ENCODE results near the gene GHDC.
"Not testable (repeated sequence)": the region's sequence is repeated elsewhere in the genome, so short reads cannot be mapped to it uniquely, and the experiment has no call there.

The GHDC gene, protein sequence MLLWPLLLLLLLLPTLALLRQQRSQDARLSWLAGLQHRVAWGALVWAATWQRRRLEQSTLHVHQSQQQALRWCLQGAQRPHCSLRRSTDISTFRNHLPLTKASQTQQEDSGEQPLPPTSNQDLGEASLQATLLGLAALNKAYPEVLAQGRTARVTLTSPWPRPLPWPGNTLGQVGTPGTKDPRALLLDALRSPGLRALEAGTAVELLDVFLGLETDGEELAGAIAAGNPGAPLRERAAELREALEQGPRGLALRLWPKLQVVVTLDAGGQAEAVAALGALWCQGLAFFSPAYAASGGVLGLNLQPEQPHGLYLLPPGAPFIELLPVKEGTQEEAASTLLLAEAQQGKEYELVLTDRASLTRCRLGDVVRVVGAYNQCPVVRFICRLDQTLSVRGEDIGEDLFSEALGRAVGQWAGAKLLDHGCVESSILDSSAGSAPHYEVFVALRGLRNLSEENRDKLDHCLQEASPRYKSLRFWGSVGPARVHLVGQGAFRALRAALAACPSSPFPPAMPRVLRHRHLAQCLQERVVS

DNA sequence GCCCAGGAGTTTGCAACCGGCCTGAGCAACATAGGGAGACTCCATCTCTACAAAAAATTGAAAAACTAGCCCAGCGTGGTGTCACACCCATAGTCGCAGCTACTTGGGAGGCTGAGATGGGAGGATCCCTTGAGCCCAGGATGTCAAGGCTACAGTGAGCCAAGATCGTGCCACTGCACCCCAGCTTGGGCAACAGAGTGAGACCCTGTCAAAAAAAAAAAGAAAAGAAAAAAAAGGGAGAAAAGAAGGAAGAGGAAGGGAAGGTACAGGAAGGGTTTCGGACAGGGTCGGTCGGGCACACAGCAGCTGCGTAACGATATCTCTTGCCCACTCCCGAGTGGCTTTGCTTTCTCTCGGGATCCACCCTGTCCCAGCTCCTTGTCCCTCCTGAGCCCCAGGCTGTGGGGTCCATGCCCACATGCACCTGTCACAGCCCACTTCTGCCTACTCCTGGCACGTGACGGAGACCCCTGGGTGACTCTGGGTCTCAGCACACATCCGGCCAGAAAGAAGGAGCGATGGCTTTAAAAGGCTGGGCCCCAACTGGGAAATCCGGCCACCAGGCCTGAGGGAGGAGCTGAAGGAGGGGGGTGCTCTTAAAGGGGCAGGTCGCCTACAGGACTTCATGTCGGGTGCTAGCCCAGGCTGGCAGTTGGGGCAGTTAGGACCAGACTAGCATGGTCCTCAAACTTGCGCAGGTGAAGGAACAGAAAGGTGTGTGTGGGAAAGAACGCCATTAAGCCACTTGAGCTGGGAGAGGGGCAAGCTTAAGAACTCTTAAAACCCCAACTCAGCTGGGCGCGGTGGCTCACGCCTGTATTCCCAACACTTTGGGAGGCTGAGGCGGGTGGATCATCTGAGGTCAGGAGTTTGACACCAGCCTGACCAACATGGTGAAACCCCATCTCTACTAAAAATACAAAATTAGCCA lies at the start of gene GHDC:
GHDC (minus strand) TSS at position 526 of the 931 bp plus-strand sequence. CDS start 913 bp downstream, outside the sequence.
- Histone ChIP-seq H3K36me3 (ENCODE audit: control insufficient read depth in 1 of 2, insufficient read depth in 2 of 2, low read length in 2 of 2) (no peaks in the 10 kb centered on the region), H3K4me1 (ENCODE audit: control insufficient read depth in 1 of 2, insufficient read depth in 2 of 2, low read length in 2 of 2) (peaks cover 6 to 18% of the 10 kb centered on the region in 2 donors), H3K9ac (ENCODE audit: low read depth in 1 of 2, low read length in 2 of 2) (peak within 1 kb of the TSS; percentile 81 to 99), H3K9me3 (ENCODE audit: control insufficient read depth in 1 of 2, low read length in 2 of 2) (no peaks in the 10 kb centered on the region), H3K27me3 (ENCODE audit: control insufficient read depth in 1 of 2, insufficient read depth in 2 of 2, low read length in 2 of 2) (no peaks in the 10 kb centered on the region), H3K27ac (ENCODE audit: low read depth, low read length) (peak within 1 kb of the TSS; percentile 53), H3K4me3 (ENCODE audit: low read depth in 1 of 2, low read length in 2 of 2) (peak within 1 kb of the TSS; percentile 96 to 100)

DNA sequence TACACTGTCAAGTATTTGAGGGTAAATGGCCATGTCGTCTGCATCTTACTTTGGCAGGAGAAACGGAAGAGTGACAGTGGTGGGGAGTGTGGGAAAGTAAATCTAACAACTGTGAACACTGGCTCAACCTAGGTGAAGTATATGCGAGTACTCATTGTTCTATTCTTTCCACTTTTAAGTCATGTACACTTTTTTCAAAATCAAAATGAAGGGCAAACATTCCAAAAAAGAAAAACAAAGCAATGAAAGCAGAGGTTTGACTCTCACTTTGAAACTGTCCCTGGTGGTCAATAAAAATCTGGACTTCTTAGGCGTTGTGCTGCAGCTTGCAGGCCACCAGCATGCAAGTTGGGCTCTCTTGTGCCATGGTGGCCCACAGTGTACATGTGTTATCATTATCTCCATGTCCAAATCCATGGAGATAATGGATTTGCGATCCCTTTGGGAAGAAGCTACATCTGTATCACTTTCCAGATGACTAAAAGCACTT lies 49.2 kb upstream of the GHDC start:
- Histone ChIP-seq H3K4me3 (ENCODE audit: low read depth in 1 of 2, low read length in 2 of 2) (no peak overlapping the region), H3K27me3 (ENCODE audit: control insufficient read depth in 1 of 2, insufficient read depth in 2 of 2, low read length in 2 of 2) (no peaks in the 10 kb centered on the region), H3K27ac (ENCODE audit: low read depth, low read length) (no peak overlapping the region), H3K9ac (ENCODE audit: low read depth in 1 of 2, low read length in 2 of 2) (no peak overlapping the region), H3K9me3 (ENCODE audit: control insufficient read depth in 1 of 2, low read length in 2 of 2) (no peaks in the 10 kb centered on the region), H3K36me3 (ENCODE audit: control insufficient read depth in 1 of 2, insufficient read depth in 2 of 2, low read length in 2 of 2) (no peaks in the 10 kb centered on the region), H3K4me1 (ENCODE audit: control insufficient read depth in 1 of 2, insufficient read depth in 2 of 2, low read length in 2 of 2) (peaks cover 0 to 10% of the 10 kb centered on the region in 2 donors)

DNA sequence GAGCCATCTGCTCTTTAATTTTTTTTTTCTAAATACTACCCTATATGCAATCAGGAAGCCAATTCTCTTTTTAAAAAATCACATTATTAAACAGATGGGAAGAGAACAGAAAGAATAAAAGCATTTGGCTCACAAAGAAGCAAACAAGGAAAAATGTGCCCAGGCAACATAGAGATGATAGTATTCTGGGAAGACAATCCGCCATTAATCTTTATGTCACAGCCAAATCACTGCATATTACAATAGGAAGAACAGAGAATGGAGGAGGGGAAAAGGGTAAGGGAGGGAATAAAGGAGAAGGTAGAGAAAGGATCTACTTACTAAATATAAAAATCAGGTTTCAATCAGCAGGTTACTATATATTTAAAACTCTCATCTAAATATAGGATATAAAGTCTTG lies 47.6 kb upstream of the GHDC start:
- Histone ChIP-seq H3K4me1 (ENCODE audit: control insufficient read depth in 1 of 2, insufficient read depth in 2 of 2, low read length in 2 of 2) (no peaks in the 10 kb centered on the region), H3K27me3 (ENCODE audit: control insufficient read depth in 1 of 2, insufficient read depth in 2 of 2, low read length in 2 of 2) (no peaks in the 10 kb centered on the region), H3K9ac (ENCODE audit: low read depth in 1 of 2, low read length in 2 of 2) (no peak overlapping the region), H3K4me3 (ENCODE audit: low read depth in 1 of 2, low read length in 2 of 2) (no peak overlapping the region), H3K9me3 (ENCODE audit: control insufficient read depth in 1 of 2, low read length in 2 of 2) (no peaks in the 10 kb centered on the region), H3K36me3 (ENCODE audit: control insufficient read depth in 1 of 2, insufficient read depth in 2 of 2, low read length in 2 of 2) (no peaks in the 10 kb centered on the region), H3K27ac (ENCODE audit: low read depth, low read length) (no peak overlapping the region)

DNA sequence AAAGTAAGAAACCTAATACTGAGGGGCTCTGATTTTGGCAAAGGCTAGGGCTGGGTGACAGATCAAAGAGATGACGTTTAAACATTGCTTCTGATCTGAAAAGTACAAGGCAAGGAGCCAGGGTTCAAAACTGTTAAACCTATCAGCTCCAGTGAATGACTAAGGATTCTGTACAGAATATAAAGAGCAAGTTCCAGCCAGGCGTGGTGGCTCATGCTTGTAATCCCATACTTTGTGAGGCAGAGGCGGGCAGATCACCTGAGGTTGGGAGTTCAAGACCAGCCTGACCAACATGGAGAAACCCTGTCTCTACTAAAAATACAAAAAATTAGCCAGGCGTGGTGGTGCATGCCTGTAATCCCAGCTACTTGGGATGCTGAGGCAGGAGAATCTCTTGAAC lies 46.6 kb upstream of the GHDC start:
- H3K4me1 ChIP-seq (ENCODE audit: control insufficient read depth in 1 of 2, insufficient read depth in 2 of 2, low read length in 2 of 2); H3K9me3 ChIP-seq (ENCODE audit: control insufficient read depth in 1 of 2, low read length in 2 of 2); H3K27me3 ChIP-seq (ENCODE audit: control insufficient read depth in 1 of 2, insufficient read depth in 2 of 2, low read length in 2 of 2); H3K4me3 ChIP-seq (ENCODE audit: low read depth in 1 of 2, low read length in 2 of 2); H3K27ac ChIP-seq (ENCODE audit: low read depth, low read length); H3K9ac ChIP-seq (ENCODE audit: low read depth in 1 of 2, low read length in 2 of 2); H3K36me3 ChIP-seq (ENCODE audit: control insufficient read depth in 1 of 2, insufficient read depth in 2 of 2, low read length in 2 of 2): not testable (repeated sequence)

DNA sequence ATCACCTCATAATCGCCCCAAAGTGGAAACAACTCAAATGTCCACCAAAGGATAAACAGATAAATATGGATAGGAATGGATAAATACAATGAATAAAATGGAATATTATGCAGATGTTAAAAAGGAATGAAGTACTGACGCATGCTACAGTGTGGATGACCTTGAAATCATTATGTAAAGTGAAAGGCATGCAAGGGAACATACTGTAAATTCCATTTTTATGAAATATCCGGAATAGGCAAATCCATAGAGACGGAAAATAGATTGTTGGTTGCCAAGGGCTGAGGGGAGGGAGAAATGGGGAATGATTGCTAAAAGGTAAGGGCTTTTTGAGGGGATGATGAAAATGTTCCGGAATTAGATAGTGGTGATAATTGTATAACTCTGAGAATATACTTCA lies 45.9 kb upstream of the GHDC start:
- H3K36me3 ChIP-seq (ENCODE audit: control insufficient read depth in 1 of 2, insufficient read depth in 2 of 2, low read length in 2 of 2), result no peaks in the 10 kb centered on the region
- no peak overlapping the region for H3K9ac ChIP-seq (ENCODE audit: low read depth in 1 of 2, low read length in 2 of 2)
- no peak overlapping the region for H3K4me3 ChIP-seq (ENCODE audit: low read depth in 1 of 2, low read length in 2 of 2)
- no peaks in the 10 kb centered on the region for H3K4me1 ChIP-seq (ENCODE audit: control insufficient read depth in 1 of 2, insufficient read depth in 2 of 2, low read length in 2 of 2)
- no peaks in the 10 kb centered on the region for H3K9me3 ChIP-seq (ENCODE audit: control insufficient read depth in 1 of 2, low read length in 2 of 2)
- no peak overlapping the region for H3K27ac ChIP-seq (ENCODE audit: low read depth, low read length)
- no peaks in the 10 kb centered on the region for H3K27me3 ChIP-seq (ENCODE audit: control insufficient read depth in 1 of 2, insufficient read depth in 2 of 2, low read length in 2 of 2)

DNA sequence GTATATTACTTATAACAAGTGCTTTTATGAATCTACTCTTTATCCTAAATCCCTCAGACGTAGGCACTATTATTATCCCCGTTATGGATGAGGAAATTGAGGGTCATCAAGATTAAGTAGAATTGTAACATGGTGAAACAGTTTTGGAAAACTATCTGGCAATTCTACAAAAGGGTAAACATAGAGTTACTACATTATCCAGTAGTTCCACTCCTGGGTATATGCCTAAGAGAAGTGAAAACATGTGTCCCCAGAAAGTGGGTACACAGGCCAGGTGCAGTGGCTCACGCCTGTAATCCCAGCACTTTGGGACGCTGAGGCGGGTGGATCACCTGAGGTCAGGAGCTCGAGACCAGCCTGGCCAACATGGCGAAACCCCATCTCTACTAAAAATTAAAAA lies 45.3 kb upstream of the GHDC start:
- H3K9ac ChIP-seq (ENCODE audit: low read depth in 1 of 2, low read length in 2 of 2); H3K36me3 ChIP-seq (ENCODE audit: control insufficient read depth in 1 of 2, insufficient read depth in 2 of 2, low read length in 2 of 2); H3K4me1 ChIP-seq (ENCODE audit: control insufficient read depth in 1 of 2, insufficient read depth in 2 of 2, low read length in 2 of 2); H3K9me3 ChIP-seq (ENCODE audit: control insufficient read depth in 1 of 2, low read length in 2 of 2); H3K4me3 ChIP-seq (ENCODE audit: low read depth in 1 of 2, low read length in 2 of 2); H3K27me3 ChIP-seq (ENCODE audit: control insufficient read depth in 1 of 2, insufficient read depth in 2 of 2, low read length in 2 of 2); H3K27ac ChIP-seq (ENCODE audit: low read depth, low read length): not testable (repeated sequence)

DNA sequence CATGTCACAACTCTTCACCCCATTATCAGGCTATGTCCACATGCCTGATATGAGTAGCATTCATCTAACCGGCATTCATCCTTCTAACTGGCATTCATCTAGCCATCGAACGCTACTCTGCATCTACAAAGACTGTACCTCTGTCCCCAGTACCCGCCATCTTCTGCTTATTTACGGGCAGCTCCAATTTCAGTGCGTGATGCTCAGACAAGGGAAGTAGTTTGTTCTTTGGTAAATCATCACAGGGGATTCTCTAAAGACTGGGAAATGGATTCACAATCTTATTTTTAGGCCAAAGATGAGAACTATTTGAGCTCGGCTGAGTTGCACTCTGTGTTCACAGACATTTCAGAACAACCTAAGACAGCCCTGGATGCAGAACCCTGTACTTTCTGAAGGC lies 42.5 kb upstream of the GHDC start:
- Histone ChIP-seq H3K27me3 (ENCODE audit: control insufficient read depth in 1 of 2, insufficient read depth in 2 of 2, low read length in 2 of 2) (no peaks in the 10 kb centered on the region), H3K9ac (ENCODE audit: low read depth in 1 of 2, low read length in 2 of 2) (no peak overlapping the region), H3K4me1 (ENCODE audit: control insufficient read depth in 1 of 2, insufficient read depth in 2 of 2, low read length in 2 of 2) (peaks cover 0 to 3% of the 10 kb centered on the region in 2 donors), H3K27ac (ENCODE audit: low read depth, low read length) (no peak overlapping the region), H3K4me3 (ENCODE audit: low read depth in 1 of 2, low read length in 2 of 2) (no peak overlapping the region), H3K9me3 (ENCODE audit: control insufficient read depth in 1 of 2, low read length in 2 of 2) (no peaks in the 10 kb centered on the region), H3K36me3 (ENCODE audit: control insufficient read depth in 1 of 2, insufficient read depth in 2 of 2, low read length in 2 of 2) (no peaks in the 10 kb centered on the region)

DNA sequence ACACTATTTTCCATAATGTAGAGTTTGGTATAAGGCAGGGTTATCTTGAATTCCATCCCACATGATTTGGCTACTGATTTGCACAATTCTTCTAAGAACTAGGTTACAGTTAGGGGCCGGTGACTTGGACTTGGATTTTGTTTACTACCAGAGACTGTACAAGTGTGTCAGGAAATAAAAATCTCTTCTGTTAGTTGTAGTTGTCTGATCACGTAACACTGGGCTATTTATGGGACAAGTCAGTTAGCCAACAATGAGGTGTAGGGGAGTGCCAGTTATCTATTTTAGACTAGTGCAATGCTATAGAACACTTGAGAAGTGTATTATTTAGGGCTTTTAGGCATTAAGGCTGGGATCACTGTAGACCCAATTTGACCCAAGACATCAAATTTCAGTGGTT lies 39.7 kb upstream of the GHDC start:
- H3K36me3 ChIP-seq (ENCODE audit: control insufficient read depth in 1 of 2, insufficient read depth in 2 of 2, low read length in 2 of 2), result peaks cover 0 to 7% of the 10 kb centered on the region in 2 donors
- no peaks in the 10 kb centered on the region for H3K27me3 ChIP-seq (ENCODE audit: control insufficient read depth in 1 of 2, insufficient read depth in 2 of 2, low read length in 2 of 2)
- no peaks in the 10 kb centered on the region for H3K9me3 ChIP-seq (ENCODE audit: control insufficient read depth in 1 of 2, low read length in 2 of 2)
- no peak overlapping the region for H3K4me3 ChIP-seq (ENCODE audit: low read depth in 1 of 2, low read length in 2 of 2)
- peaks cover 0 to 3% of the 10 kb centered on the region in 2 donors for H3K4me1 ChIP-seq (ENCODE audit: control insufficient read depth in 1 of 2, insufficient read depth in 2 of 2, low read length in 2 of 2)
- H3K9ac ChIP-seq (ENCODE audit: low read depth in 1 of 2, low read length in 2 of 2), result no peak overlapping the region
- H3K27ac ChIP-seq (ENCODE audit: low read depth, low read length), result no peak overlapping the region

DNA sequence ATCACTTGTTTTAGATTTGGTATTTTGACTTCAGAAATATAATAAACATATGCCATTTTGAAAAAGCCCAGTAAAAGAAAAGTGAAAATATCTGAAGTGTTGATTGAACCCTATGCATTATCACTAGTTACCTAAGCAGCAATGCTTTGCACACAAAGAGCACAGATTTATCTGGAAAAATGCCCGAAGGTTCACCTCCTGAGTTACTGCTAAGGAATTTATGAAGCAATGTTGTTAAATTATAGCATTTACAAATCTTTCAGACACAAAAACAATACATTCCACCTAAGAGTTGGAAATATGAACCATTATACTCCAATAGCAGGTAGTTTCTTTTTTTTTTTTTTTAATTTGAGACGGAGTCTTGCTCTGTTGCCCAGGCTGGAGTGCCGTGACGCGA lies 38.9 kb upstream of the GHDC start:
- Histone ChIP-seq H3K9ac (ENCODE audit: low read depth in 1 of 2, low read length in 2 of 2) (no peak overlapping the region), H3K27ac (ENCODE audit: low read depth, low read length) (no peak overlapping the region), H3K27me3 (ENCODE audit: control insufficient read depth in 1 of 2, insufficient read depth in 2 of 2, low read length in 2 of 2) (no peaks in the 10 kb centered on the region), H3K36me3 (ENCODE audit: control insufficient read depth in 1 of 2, insufficient read depth in 2 of 2, low read length in 2 of 2) (peaks cover 0 to 7% of the 10 kb centered on the region in 2 donors), H3K4me1 (ENCODE audit: control insufficient read depth in 1 of 2, insufficient read depth in 2 of 2, low read length in 2 of 2) (peaks cover 0 to 3% of the 10 kb centered on the region in 2 donors), H3K4me3 (ENCODE audit: low read depth in 1 of 2, low read length in 2 of 2) (no peak overlapping the region), H3K9me3 (ENCODE audit: control insufficient read depth in 1 of 2, low read length in 2 of 2) (no peaks in the 10 kb centered on the region)

DNA sequence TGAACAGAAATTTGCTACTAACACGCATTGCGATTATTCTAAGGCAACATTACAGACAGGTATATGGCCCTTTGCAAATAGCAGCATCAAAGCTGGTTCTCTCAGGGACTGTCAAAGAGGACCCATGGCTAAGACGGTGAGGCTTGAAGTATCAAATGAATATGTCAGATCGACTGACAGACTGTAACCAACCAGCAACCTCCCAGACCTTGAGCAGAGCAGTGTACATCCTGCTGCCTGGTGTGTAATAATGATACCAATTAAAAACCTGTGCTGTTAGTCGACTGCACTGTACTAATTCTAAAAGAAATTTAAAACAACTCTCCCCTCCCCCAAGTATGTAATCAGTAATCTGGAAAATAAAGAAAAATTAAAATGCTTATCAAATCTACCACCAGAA lies 35.9 kb upstream of the GHDC start:
- H3K4me1 ChIP-seq (ENCODE audit: control insufficient read depth in 1 of 2, insufficient read depth in 2 of 2, low read length in 2 of 2), result peaks cover 0 to 3% of the 10 kb centered on the region in 2 donors
- H3K36me3 ChIP-seq (ENCODE audit: control insufficient read depth in 1 of 2, insufficient read depth in 2 of 2, low read length in 2 of 2), result peaks cover 5 to 10% of the 10 kb centered on the region in 2 donors
- no peaks in the 10 kb centered on the region for H3K27me3 ChIP-seq (ENCODE audit: control insufficient read depth in 1 of 2, insufficient read depth in 2 of 2, low read length in 2 of 2)
- H3K4me3 ChIP-seq (ENCODE audit: low read depth in 1 of 2, low read length in 2 of 2), result no peak overlapping the region
- no peaks in the 10 kb centered on the region for H3K9me3 ChIP-seq (ENCODE audit: control insufficient read depth in 1 of 2, low read length in 2 of 2)
- no peak overlapping the region for H3K9ac ChIP-seq (ENCODE audit: low read depth in 1 of 2, low read length in 2 of 2)
- no peak overlapping the region for H3K27ac ChIP-seq (ENCODE audit: low read depth, low read length)

All from duodenal mucosa (tissue), 2 donors.